Spleen (tissue), 11 donors: ENCODE results near the gene NKD1. TPM values are rescaled to one million over a fixed set of nuclear protein-coding genes. Genes with fewer than 3 reads are reported as not detected.

Experiments
- DNase-seq: peaks from one replicate; pipeline ENCODE4 v3.0.0-alpha.2; 2020
- H3K27ac ChIP-seq, 8 donors: fragments of 200-600 bp; sonication (generic) in 7 of 8; 1 replicate in 4 of 8; 2 replicates in 4 of 8; pipeline versions ENCODE4 v1.5.0 to v1.8.0; 2016 to 2021; ENCODE audit warnings: inconsistent platforms in 4 of 8, mild to moderate bottlenecking in 4 of 8, moderate library complexity in 1 of 8
- H3K27me3 ChIP-seq, 7 donors: fragments of 200-600 bp; sonication (generic) in 6 of 7; replicated peaks in 1 of 7; 1 replicate in 4 of 7; 2 replicates in 3 of 7; pipeline versions ENCODE4 v1.5.0 to v1.8.0; 2016 to 2021; ENCODE audit warnings: inconsistent platforms in 3 of 7, mild to moderate bottlenecking in 1 of 7
- H3K36me3 ChIP-seq, 6 donors: fragments of 200-600 bp; sonication (generic) in 5 of 6; 1 replicate in 4 of 6; 2 replicates in 2 of 6; pipeline versions ENCODE4 v1.5.0 to v1.8.0; 2016 to 2021; ENCODE audit warnings: inconsistent platforms in 2 of 6
- H3K4me1 ChIP-seq, 6 donors: fragments of 200-600 bp; sonication (generic) in 5 of 6; 1 replicate in 3 of 6; 2 replicates in 3 of 6; pipeline versions ENCODE4 v1.5.0 to v1.8.0; 2016 to 2021; ENCODE audit warnings: inconsistent platforms in 3 of 6
- H3K4me3 ChIP-seq, 8 donors: fragments of 200-600 bp; sonication (generic) in 7 of 8; 1 replicate in 4 of 8; 2 replicates in 4 of 8; pipeline versions ENCODE4 v1.5.0 to v1.8.0; 2016 to 2021; ENCODE audit warnings: inconsistent platforms in 4 of 8, mild to moderate bottlenecking in 4 of 8, moderate library complexity in 2 of 8
- H3K9me3 ChIP-seq, 8 donors: fragments of 200-600 bp; sonication (generic) in 7 of 8; 1 replicate in 4 of 8; 2 replicates in 4 of 8; pipeline versions ENCODE4 v1.5.0 to v1.8.0; 2016 to 2021; ENCODE audit warnings: inconsistent platforms in 4 of 8
- POLR2A ChIP-seq, 3 donors: fragments of 450-650 bp; IDR thresholded peaks; one replicate each; pipeline ENCODE4 v1.5.1; 2017; ENCODE audit warnings: antibody characterized with exemption in 3 of 3, mild to moderate bottlenecking in 1 of 3
- POLR2AphosphoS5 ChIP-seq, 3 donors: sonication (generic); formaldehyde crosslinking; IDR thresholded peaks; one replicate each; pipeline ENCODE4 v1.5.1; 2017; ENCODE audit warnings: antibody characterized with exemption in 3 of 3
- WGBS, 5 donors: extraction: QIAGEN DNeasy Blood & Tissue Kit in 3 of 5; methylation state at CpG; one replicate each; pipeline versions ENCODE4 v1.1.5 to v1.1.7; 2013 to 2018; 5-methylcytosine and 5-hydroxymethylcytosine counted together
- intact Hi-C: fragments of 100-400 bp; cut with DNase I; formaldehyde crosslinking; loops from one replicate; pipeline ENCODE4 v1.15.0; 2023; ENCODE audit warnings: low total_unique reads
- polyA plus RNA-seq, 3 donors: library from polyadenylated mRNA; stranded (reverse); fragments of 200-250 nt; gene quantifications; one replicate each; pipeline ENCODE4 v1.2.1, GENCODE V29; 2013
- total RNA-seq, 7 donors: library from RNA; depleted of rRNA in 3 of 7; stranded (reverse); fragments of >200 nt in 3 of 7; fragmentation: NEBNext Ultra II Directional in 4 of 7; extraction: Animal tissue kit (Norgen Biotek cat#: 25700) in 4 of 7; gene quantifications; one replicate each; pipeline versions ENCODE4 v1.1.0 to v1.2.1, GENCODE V29; 2016 to 2021
- TF ChIP-seq, protein P1 (sequence below), 11 experiments: fragments of 200-600 bp in 7 of 11; fragments of 450-650 bp in 4 of 11; sonication (generic) in 4 of 11; IDR thresholded peaks in 8 of 11; conservative IDR thresholded peaks in 3 of 11; 1 replicate in 7 of 11; 2 replicates in 4 of 11; pipeline versions ENCODE4 v1.4.0 to v1.8.0; 2016 to 2021; ENCODE audit warnings: antibody characterized with exemption in 11 of 11, inconsistent platforms in 4 of 11, mild to moderate bottlenecking in 1 of 11
- donor health status: healthy with polysubstance abuse.
- donor health status: DM: no; HTN: no; CAD: no; lungs with moderate emphysema.
- donor health status: DM: no; HTN: no; CAD: no.
- donor health status: Bipolar disorder and iron deficiency.
- donor health status: healthy.
- donor health status: DM: no; HTN: no; CAD: no.
- donor health status: DM: yes; HTN: yes; CAD: no.

The NKD1 gene
- total and polyA plus RNA-seq, 10 donors = 0.11 to 15.2 (median 3.6) TPM

DNA sequence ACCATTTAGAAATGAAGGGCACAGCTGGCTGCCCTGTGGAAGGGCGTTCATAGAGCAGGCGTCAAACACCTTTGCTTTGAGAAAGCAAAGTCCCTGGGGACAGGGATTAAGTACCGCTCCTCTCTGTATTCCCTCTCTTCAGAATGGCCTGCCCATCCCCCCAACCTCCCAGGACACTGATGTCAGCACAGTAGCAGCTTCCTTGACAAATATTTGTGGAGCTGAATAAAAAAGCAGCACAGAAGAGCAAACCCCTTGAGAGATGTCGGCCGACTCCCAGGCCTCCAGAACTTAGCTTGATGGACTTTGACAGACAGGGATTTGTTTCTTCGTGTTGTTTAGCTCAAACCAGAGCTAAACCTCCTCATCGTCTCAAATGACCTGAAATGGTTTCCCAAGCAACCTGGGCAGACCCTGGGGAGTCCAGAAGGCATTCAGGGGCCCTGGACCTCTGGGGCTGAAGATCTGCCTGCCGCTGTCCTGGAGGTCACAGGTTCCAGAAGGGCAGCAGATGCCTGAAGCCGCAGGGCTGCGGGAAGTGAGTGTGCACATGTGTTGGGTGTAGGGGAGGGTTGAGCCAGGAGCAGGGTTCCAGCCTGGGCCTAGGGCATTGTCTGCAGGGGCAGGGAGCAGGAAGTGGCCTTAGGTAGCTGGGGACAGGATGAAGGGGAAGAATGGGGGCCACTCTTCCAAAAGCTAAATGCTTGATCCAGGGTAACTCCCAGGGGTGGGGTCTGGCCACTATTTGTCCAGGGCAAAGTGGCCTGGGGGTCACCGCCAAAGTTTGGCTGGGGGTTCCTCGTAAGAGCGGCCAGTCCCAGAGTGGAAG, 42.3 kb upstream of the NKD1 start:
- no peak for DNase-seq
- WGBS, 5 donors = 84 to 90% (median 87%) methylated on average over 13 of the region's 13 CpGs
- Histone ChIP-seq H3K4me3 (no peak overlapping the region), H3K4me1 (peaks cover 0 to 9% (median 0%) of the 10 kb centered on the region in 6 donors), H3K36me3 (no peaks in the 10 kb centered on the region), H3K27ac (no peak overlapping the region), H3K9me3 (peaks cover 0 to 8% (median 0%) of the 10 kb centered on the region in 8 donors), H3K27me3 (no peaks in the 10 kb centered on the region)
- intact Hi-C loops = no loop called here
- TF ChIP-seq POLR2AphosphoS5 (IDR thresholded peaks at IDR 0.05) = no peak
- TF ChIP-seq, protein P1, sequence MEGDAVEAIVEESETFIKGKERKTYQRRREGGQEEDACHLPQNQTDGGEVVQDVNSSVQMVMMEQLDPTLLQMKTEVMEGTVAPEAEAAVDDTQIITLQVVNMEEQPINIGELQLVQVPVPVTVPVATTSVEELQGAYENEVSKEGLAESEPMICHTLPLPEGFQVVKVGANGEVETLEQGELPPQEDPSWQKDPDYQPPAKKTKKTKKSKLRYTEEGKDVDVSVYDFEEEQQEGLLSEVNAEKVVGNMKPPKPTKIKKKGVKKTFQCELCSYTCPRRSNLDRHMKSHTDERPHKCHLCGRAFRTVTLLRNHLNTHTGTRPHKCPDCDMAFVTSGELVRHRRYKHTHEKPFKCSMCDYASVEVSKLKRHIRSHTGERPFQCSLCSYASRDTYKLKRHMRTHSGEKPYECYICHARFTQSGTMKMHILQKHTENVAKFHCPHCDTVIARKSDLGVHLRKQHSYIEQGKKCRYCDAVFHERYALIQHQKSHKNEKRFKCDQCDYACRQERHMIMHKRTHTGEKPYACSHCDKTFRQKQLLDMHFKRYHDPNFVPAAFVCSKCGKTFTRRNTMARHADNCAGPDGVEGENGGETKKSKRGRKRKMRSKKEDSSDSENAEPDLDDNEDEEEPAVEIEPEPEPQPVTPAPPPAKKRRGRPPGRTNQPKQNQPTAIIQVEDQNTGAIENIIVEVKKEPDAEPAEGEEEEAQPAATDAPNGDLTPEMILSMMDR (IDR thresholded peaks at IDR 0.05 in 8 of 11, conservative IDR thresholded peaks at IDR 0.05 in 3 of 11) = no peak
- TF ChIP-seq POLR2A (IDR thresholded peaks at IDR 0.05) = no peak

- TF ChIP-seq, protein P1 (IDR thresholded peaks at IDR 0.05 in 8 of 11, conservative IDR thresholded peaks at IDR 0.05 in 3 of 11) = no peak
- no peak for TF ChIP-seq POLR2AphosphoS5 (IDR thresholded peaks at IDR 0.05)
- no peak for TF ChIP-seq POLR2A (IDR thresholded peaks at IDR 0.05)
- no peak overlapping the region for H3K27ac ChIP-seq
- peaks cover 0 to 9% (median 0%) of the 10 kb centered on the region in 6 donors for H3K4me1 ChIP-seq
Observed at GRCh38 chr16:50506543-50506937, 41.7 kb upstream of the NKD1 start.

DNA sequence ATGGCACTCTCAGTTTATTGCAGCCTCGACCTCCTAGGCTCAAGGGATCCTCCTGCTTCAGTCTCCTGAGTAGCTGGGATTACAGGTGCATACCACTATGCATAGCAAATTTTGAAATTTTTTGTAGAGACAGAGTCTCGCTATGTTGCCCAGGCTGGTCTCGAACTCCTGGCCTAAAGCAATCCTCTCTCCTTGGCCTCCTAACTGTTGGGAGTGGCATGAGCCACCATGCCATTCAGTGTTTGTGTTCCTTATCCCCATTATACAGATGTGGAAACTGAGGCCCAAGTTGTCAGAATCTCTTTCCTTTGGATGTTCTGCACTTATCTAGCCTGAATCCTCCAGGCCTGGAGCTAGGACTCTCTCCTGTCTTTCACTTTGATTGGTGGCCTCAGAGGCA, 40.8 kb upstream of the NKD1 start:
- H3K4me1 ChIP-seq = peaks cover 0 to 9% (median 0%) of the 10 kb centered on the region in 6 donors
- H3K27me3 ChIP-seq = no peaks in the 10 kb centered on the region
- intact Hi-C loops = no loop called here
- H3K27ac ChIP-seq = no peak overlapping the region
- no peak for DNase-seq
- 74 to 86% (median 81%) methylated on average over 3 of the region's 3 CpGs for WGBS, 5 donors
- H3K4me3 ChIP-seq = no peak overlapping the region
- no peaks in the 10 kb centered on the region for H3K36me3 ChIP-seq
- TF ChIP-seq, protein P1 (IDR thresholded peaks at IDR 0.05 in 8 of 11, conservative IDR thresholded peaks at IDR 0.05 in 3 of 11) = no peak
- no peak for TF ChIP-seq POLR2A (IDR thresholded peaks at IDR 0.05)
- TF ChIP-seq POLR2AphosphoS5 (IDR thresholded peaks at IDR 0.05) = no peak
- peaks cover 0 to under 1% (median 0%) of the 10 kb centered on the region in 8 donors for H3K9me3 ChIP-seq

More at GRCh38 chr16:50506543-50506937, 41.7 kb upstream of the NKD1 start:
- DNase-seq = no peak
- 91 to 95% (median 93%) methylated on average over 4 of the region's 4 CpGs for WGBS, 5 donors
- no peaks in the 10 kb centered on the region for H3K36me3 ChIP-seq
- H3K4me3 ChIP-seq = no peak overlapping the region
- intact Hi-C loops = no loop called here
- peaks cover 0 to 8% (median 0%) of the 10 kb centered on the region in 8 donors for H3K9me3 ChIP-seq
- H3K27me3 ChIP-seq = no peaks in the 10 kb centered on the region
